H9 (cell line): Measurements from ENCODE around the gene UPF1. TPM values are rescaled to one million over a fixed set of nuclear protein-coding genes. Genes with fewer than 3 reads are reported as not detected.

ENCODE experiments used
- DNase-seq: peaks from one replicate; pipeline ENCODE4 v3.0.0-alpha.2; 2017
- H2AFZ ChIP-seq: one replicate; pipeline ENCODE4 v1.6.1; 2013; ENCODE audit warnings: mild to moderate bottlenecking, low read length, control low read depth, moderate library complexity
- H2AK5ac ChIP-seq: 2 replicates; pipeline ENCODE4 v1.6.1; 2013; ENCODE audit warnings: low read length, control low read depth, mixed read lengths; ENCODE audit not compliant: insufficient read length
- H2BK120ac ChIP-seq: one replicate; pipeline ENCODE4 v1.6.1; 2013; ENCODE audit warnings: low read depth, mild to moderate bottlenecking, low read length, control low read depth, inconsistent platforms; ENCODE audit not compliant: poor library complexity, severe bottlenecking
- H2BK12ac ChIP-seq: 2 replicates; pipeline ENCODE4 v1.6.1; 2013; ENCODE audit warnings: low read length, control low read depth, mixed read lengths, low read depth; ENCODE audit not compliant: insufficient read length
- H2BK15ac ChIP-seq: 2 replicates; pipeline ENCODE4 v1.6.1; 2013; ENCODE audit warnings: low read depth, low read length, control low read depth
- H2BK20ac ChIP-seq: one replicate; pipeline ENCODE4 v1.6.1; 2013; ENCODE audit warnings: low read depth, mild to moderate bottlenecking, low read length, control low read depth, inconsistent platforms; ENCODE audit not compliant: poor library complexity, severe bottlenecking
- H2BK5ac ChIP-seq: 2 replicates; pipeline ENCODE4 v1.6.1; 2013; ENCODE audit warnings: low read length, control low read depth, mixed read lengths; ENCODE audit not compliant: insufficient read length
- H3K14ac ChIP-seq: 2 replicates; pipeline ENCODE4 v1.6.1; 2013; ENCODE audit warnings: low read length, control low read depth; ENCODE audit not compliant: insufficient read depth
- H3K18ac ChIP-seq: 2 replicates; pipeline ENCODE4 v1.6.1; 2013; ENCODE audit warnings: low read depth, mild to moderate bottlenecking, mixed read lengths, low read length, control low read depth; ENCODE audit not compliant: insufficient read length
- H3K23ac ChIP-seq: 2 replicates; pipeline ENCODE4 v1.6.1; 2013; ENCODE audit warnings: low read length, control low read depth, mixed read lengths, low read depth; ENCODE audit not compliant: insufficient read length
- H3K23me2 ChIP-seq: 2 replicates; pipeline ENCODE4 v1.6.1; 2013; ENCODE audit warnings: low read depth, mild to moderate bottlenecking, mixed read lengths, low read length, control low read depth; ENCODE audit not compliant: insufficient read length, poor library complexity, severe bottlenecking
- H3K27ac ChIP-seq: 2 replicates; pipeline ENCODE4 v1.5.1; 2013; ENCODE audit warnings: low read length, control low read depth, mixed read lengths, low read depth; ENCODE audit not compliant: insufficient read length
- H3K27me3 ChIP-seq: 2 replicates; pipeline ENCODE4 v1.6.1; 2013; ENCODE audit warnings: low read length, control low read depth, inconsistent platforms; ENCODE audit not compliant: insufficient read depth
- H3K4ac ChIP-seq: 2 replicates; pipeline ENCODE4 v1.6.1; 2013; ENCODE audit warnings: low read depth, mild to moderate bottlenecking, control low read depth, inconsistent platforms, low read length, moderate library complexity
- H3K4me1 ChIP-seq: 2 replicates; pipeline ENCODE4 v1.6.1; 2013; ENCODE audit warnings: low read length, control low read depth, inconsistent platforms; ENCODE audit not compliant: insufficient read depth
- H3K4me2 ChIP-seq: 2 replicates; pipeline ENCODE4 v1.6.1; 2013; ENCODE audit warnings: low read length, control low read depth, mixed read lengths; ENCODE audit not compliant: insufficient read length, insufficient read depth
- H3K56ac ChIP-seq: 2 replicates; pipeline ENCODE4 v1.6.1; 2013; ENCODE audit warnings: low read depth, mild to moderate bottlenecking, mixed read lengths, low read length, control low read depth; ENCODE audit not compliant: insufficient read length
- H3K79me1 ChIP-seq: 2 replicates; pipeline ENCODE4 v1.6.1; 2013; ENCODE audit warnings: low read depth, mild to moderate bottlenecking, moderate library complexity, low read length, control low read depth, inconsistent platforms; ENCODE audit not compliant: insufficient read depth, poor library complexity, severe bottlenecking
- H3K79me2 ChIP-seq: 2 replicates; pipeline ENCODE4 v1.6.1; 2013; ENCODE audit warnings: low read length, control low read depth, inconsistent platforms; ENCODE audit not compliant: insufficient read depth
- H3K9ac ChIP-seq: 2 replicates; pipeline ENCODE4 v1.6.1; 2013; ENCODE audit warnings: low read length, control low read depth, mixed read lengths; ENCODE audit not compliant: insufficient read length; ENCODE audit errors: extremely low read depth
- H3K9me3 ChIP-seq: one replicate; pipeline ENCODE4 v1.6.1; 2013; ENCODE audit warnings: low read depth, low read length, inconsistent platforms; ENCODE audit not compliant: control insufficient read depth
- H3T11ph ChIP-seq: one replicate; pipeline ENCODE4 v1.6.1; 2013; ENCODE audit warnings: mild to moderate bottlenecking, low read length, control low read depth, inconsistent platforms
- H4K20me1 ChIP-seq: one replicate; pipeline ENCODE4 v1.6.1; 2013; ENCODE audit not compliant: control insufficient read depth, insufficient read length, insufficient read depth
- H4K5ac ChIP-seq: 2 replicates; pipeline ENCODE4 v1.6.1; 2013; ENCODE audit warnings: low read depth, mild to moderate bottlenecking, mixed read lengths, low read length, control low read depth; ENCODE audit not compliant: insufficient read length
- H4K8ac ChIP-seq: replicated peaks from 2 replicates; pipeline ENCODE4 v1.6.1; 2013; ENCODE audit warnings: low read length, control low read depth, mixed read lengths, low read depth; ENCODE audit not compliant: insufficient read length
- H4K91ac ChIP-seq: 2 replicates; pipeline ENCODE4 v1.6.1; 2013; ENCODE audit warnings: low read depth, mild to moderate bottlenecking, moderate library complexity, mixed read lengths, low read length, control low read depth; ENCODE audit not compliant: insufficient read length
- H3K27ac Mint-ChIP-seq, 3 experiments: 2 replicates in 2 of 3; 3 replicates in 1 of 3; pipeline ENCODE4 v1.8.0; 2020 to 2021; ENCODE audit warnings: mixed read lengths in 3 of 3, mild to moderate bottlenecking in 1 of 3, moderate library complexity in 1 of 3
- H3K27me3 Mint-ChIP-seq: 2 replicates; pipeline ENCODE4 v1.8.0; 2021; ENCODE audit warnings: low read depth, mild to moderate bottlenecking, moderate library complexity, mixed read lengths
- H3K36me3 Mint-ChIP-seq, 3 experiments: 2 replicates in 2 of 3; 3 replicates in 1 of 3; pipeline ENCODE4 v1.8.0; 2020 to 2021; ENCODE audit warnings: low read depth in 3 of 3, mixed read lengths in 3 of 3; ENCODE audit not compliant: insufficient read depth in 1 of 3
- H3K4me1 Mint-ChIP-seq, 2 experiments: 2 replicates each; pipeline ENCODE4 v1.8.0; 2020; ENCODE audit warnings: mixed read lengths in 2 of 2
- H3K4me3 Mint-ChIP-seq, 2 experiments: 2 replicates in 1 of 2; 3 replicates in 1 of 2; pipeline ENCODE4 v1.8.0; 2020 to 2021; ENCODE audit warnings: mild to moderate bottlenecking in 2 of 2, mixed read lengths in 2 of 2, moderate library complexity in 1 of 2
- H3K9me3 Mint-ChIP-seq, 2 experiments: 2 replicates in 1 of 2; 3 replicates in 1 of 2; pipeline ENCODE4 v1.8.0; 2020; ENCODE audit warnings: mild to moderate bottlenecking in 2 of 2, mixed read lengths in 2 of 2, moderate library complexity in 1 of 2
- CTCF ChIP-seq: fragments of 200-600 bp; sonication (generic); conservative IDR thresholded peaks from 3 replicates; pipeline ENCODE4 v1.8.0; 2021; ENCODE audit warnings: antibody characterized with exemption, mild to moderate bottlenecking
- total RNA-seq: library from RNA; stranded (reverse); gene quantifications from 2 replicates; pipeline ENCODE4 v1.2.1, GENCODE V29; 2021

The UPF1 gene
- total RNA-seq, 1 experiment from 2014 or later, result 85.4 TPM

GRCh38 chr19:18800079-18800478 lies 31.7 kb upstream of the UPF1 start:
- Histone ChIP-seq H3K27ac (no peak overlapping the region), H3K79me1 (no peaks in the 10 kb centered on the region), H3K27me3 (peaks cover 18% of the 10 kb centered on the region; the same call in 1 of the 2 replicates), H3K56ac (no peak overlapping the region), H3K9me3 (no peaks in the 10 kb centered on the region), H3K4me1 (no peaks in the 10 kb centered on the region), H2BK120ac (no peak overlapping the region), H3K18ac (no peak overlapping the region), H3K79me2 (no peaks in the 10 kb centered on the region), H3K9ac (no peak overlapping the region), H2AK5ac (no peak overlapping the region), H4K5ac (no peak overlapping the region), H4K91ac (no peak overlapping the region), H2BK15ac (no peak overlapping the region), H2BK12ac (no peak overlapping the region), H3T11ph (no peak overlapping the region), H4K20me1 (no peaks in the 10 kb centered on the region), H2BK20ac (no peak overlapping the region), H3K23ac (no peak overlapping the region), H3K14ac (no peak overlapping the region), H2AFZ (no peak overlapping the region), H4K8ac (no peak overlapping the region), H2BK5ac (no peak overlapping the region), H3K4ac (no peak overlapping the region), H3K23me2 (no peaks in the 10 kb centered on the region), H3K4me2 (no peak overlapping the region)
- Mint-ChIP-seq H3K4me3 (no peak overlapping the region), H3K9me3 (no peaks in the 10 kb centered on the region), H3K27me3 (peaks cover 3% of the 10 kb centered on the region), H3K27ac (no peak overlapping the region), H3K36me3 (no peaks in the 10 kb centered on the region), H3K4me1 (peaks cover 0 to 2% of the 10 kb centered on the region in 2 experiments; a peak in 1 of 4 replicates)
- TF ChIP-seq CTCF, result no peak
- DNase-seq, result no peak
